NCI-H510A (cell line): Measurements from ENCODE around the gene METRNL.

Source experiments
- DNase-seq: peaks from one replicate; lab custom pipeline; 2025; lab: John Stamatoyannopoulos, UW

The METRNL gene

DNA sequence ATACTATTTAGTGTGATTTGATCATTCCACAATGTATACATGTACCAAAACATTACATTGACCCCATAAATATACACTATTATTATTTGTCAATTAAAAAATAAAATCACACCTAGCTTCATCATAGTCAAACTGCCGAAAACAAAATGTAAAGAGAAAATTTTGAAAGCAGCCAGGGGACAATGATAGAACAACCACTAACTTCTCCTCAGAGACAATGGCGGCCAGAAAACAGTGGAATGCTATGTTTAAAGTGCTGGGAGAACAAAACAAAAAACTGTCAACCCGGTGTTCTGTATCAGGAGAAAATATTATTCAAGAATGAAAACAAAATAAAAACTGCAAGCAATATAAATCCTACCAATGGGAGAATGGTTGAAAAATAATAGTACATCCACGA is 63.2 kb downstream of the METRNL start:
- no peak for DNase-seq

GRCh38 chr17:83143817-83144231 is 64.4 kb downstream of the METRNL start:
- DNase-seq: no peak
